CD14-positive monocyte (primary cell): ENCODE data around the gene TERC. TPM values are rescaled to one million over a fixed set of nuclear protein-coding genes. Genes with fewer than 3 reads are reported as not detected.
A peak's percentile ranks its signal among the peaks of the same experiment; 100 is the strongest.

Experiments used
- DNase-seq, 3 donors: peaks; one replicate each; pipeline ENCODE4 v3.0.0-alpha.2; 2011 to 2022
- H2AFZ ChIP-seq: 2 replicates; pipeline ENCODE4 v1.6.0; 2012; ENCODE audit warnings: mild to moderate bottlenecking, low read depth, low read length, inconsistent platforms; ENCODE audit not compliant: insufficient read depth, poor library complexity, severe bottlenecking
- H3K27ac ChIP-seq, 2 donors: 1 replicate in 1 of 2; 2 replicates in 1 of 2; pipeline ENCODE4 v1.5.1; 2012 to 2013; ENCODE audit warnings: low read length in 2 of 2, control low read depth in 1 of 2, inconsistent platforms in 1 of 2, low read depth in 1 of 2, mild to moderate bottlenecking in 1 of 2
- H3K27me3 ChIP-seq, 2 donors: one replicate each; pipeline versions ENCODE4 v1.6.0 to v1.6.1; 2011 to 2013; ENCODE audit warnings: low read length in 2 of 2; ENCODE audit not compliant: control insufficient read depth in 2 of 2, insufficient read depth in 2 of 2
- H3K36me3 ChIP-seq, 2 donors: replicated peaks in 1 of 2; 1 replicate in 1 of 2; 2 replicates in 1 of 2; pipeline versions ENCODE4 v1.5.1 to v1.6.1; 2012 to 2013; ENCODE audit warnings: low read length in 2 of 2, control low read depth in 1 of 2, inconsistent platforms in 1 of 2, mild to moderate bottlenecking in 1 of 2; ENCODE audit not compliant: insufficient read depth in 2 of 2, control insufficient read depth in 1 of 2
- H3K4me1 ChIP-seq, 2 donors: 1 replicate in 1 of 2; 2 replicates in 1 of 2; pipeline versions ENCODE4 v1.5.1 to v1.6.1; 2012 to 2013; ENCODE audit warnings: low read length in 2 of 2, control low read depth in 1 of 2, inconsistent platforms in 1 of 2, mild to moderate bottlenecking in 1 of 2, moderate library complexity in 1 of 2; ENCODE audit not compliant: insufficient read depth in 2 of 2, control insufficient read depth in 1 of 2
- H3K4me2 ChIP-seq: replicated peaks from 2 replicates; pipeline ENCODE3; 2012; ENCODE audit warnings: low read length, moderate library complexity, mild to moderate bottlenecking; ENCODE audit not compliant: poor library complexity, severe bottlenecking; ENCODE audit errors: extremely low read depth
- H3K4me3 ChIP-seq, 3 experiments: fragments of 200-600 bp in 1 of 3; sonication (generic) in 1 of 3; replicated peaks in 1 of 3; 1 replicate in 2 of 3; 2 replicates in 1 of 3; pipeline ENCODE4 v1.5.1; 2011 to 2013; ENCODE audit warnings: low read length in 3 of 3, mild to moderate bottlenecking in 3 of 3, control low read depth in 2 of 3, low read depth in 2 of 3, inconsistent platforms in 1 of 3, moderate library complexity in 1 of 3
- H3K79me2 ChIP-seq: 2 replicates; pipeline ENCODE4 v1.6.0; 2012; ENCODE audit warnings: mild to moderate bottlenecking, control low read depth, inconsistent platforms, low read length, moderate library complexity; ENCODE audit not compliant: insufficient read depth
- H3K9ac ChIP-seq: 2 replicates; pipeline ENCODE4 v1.6.0; 2017; ENCODE audit warnings: low read length, mild to moderate bottlenecking; ENCODE audit not compliant: insufficient read depth, poor library complexity, severe bottlenecking
- H3K9me3 ChIP-seq, 2 donors: replicated peaks in 1 of 2; 1 replicate in 1 of 2; 2 replicates in 1 of 2; pipeline versions ENCODE4 v1.5.1 to v1.6.1; 2012 to 2013; ENCODE audit warnings: low read length in 2 of 2, control low read depth in 1 of 2; ENCODE audit not compliant: control insufficient read depth in 1 of 2, insufficient read depth in 1 of 2
- H4K20me1 ChIP-seq: 2 replicates; pipeline ENCODE4 v1.6.0; 2012; ENCODE audit warnings: mild to moderate bottlenecking, low read length, control low read depth, moderate library complexity; ENCODE audit not compliant: insufficient read depth
- H3K27ac Mint-ChIP-seq, 7 donors: one replicate each; pipeline ENCODE4 v1.8.0; 2020; ENCODE audit warnings: mild to moderate bottlenecking in 7 of 7, mixed read lengths in 7 of 7, moderate library complexity in 6 of 7, inconsistent platforms in 2 of 7
- H3K27me3 Mint-ChIP-seq, 3 donors: one replicate each; pipeline ENCODE4 v1.8.0; 2021 to 2022; ENCODE audit warnings: low read depth in 3 of 3, mild to moderate bottlenecking in 3 of 3, mixed read lengths in 3 of 3, moderate library complexity in 3 of 3, inconsistent platforms in 1 of 3
- H3K36me3 Mint-ChIP-seq, 2 donors: one replicate each; pipeline ENCODE4 v1.8.0; 2020; ENCODE audit warnings: mixed read lengths in 2 of 2, inconsistent platforms in 1 of 2, mild to moderate bottlenecking in 1 of 2
- H3K4me1 Mint-ChIP-seq: one replicate; pipeline ENCODE4 v1.8.0; 2020; ENCODE audit warnings: mild to moderate bottlenecking, mixed read lengths
- H3K4me3 Mint-ChIP-seq, 2 donors: one replicate each; pipeline ENCODE4 v1.8.0; 2020; ENCODE audit warnings: mild to moderate bottlenecking in 2 of 2, mixed read lengths in 2 of 2, moderate library complexity in 1 of 2
- H3K9me3 Mint-ChIP-seq, 7 donors: one replicate each; pipeline ENCODE4 v1.8.0; 2020 to 2022; ENCODE audit warnings: mixed read lengths in 7 of 7, mild to moderate bottlenecking in 6 of 7, moderate library complexity in 6 of 7, inconsistent platforms in 2 of 7
- CTCF ChIP-seq: fragments of 200-600 bp; IDR thresholded peaks from one replicate; pipeline ENCODE4 v1.8.0; 2022; ENCODE audit warnings: antibody characterized with exemption, mild to moderate bottlenecking
- WGBS: methylation state at CpG from one replicate; pipeline ENCODE4 v1.1.5; 2013; ENCODE audit warnings: missing lambda C conversion rate; ENCODE audit not compliant: insufficient coverage; 5-methylcytosine and 5-hydroxymethylcytosine counted together
- intact Hi-C, 2 donors: fragments of 100-400 bp; cut with micrococcal nuclease; formaldehyde crosslinking; loops; one replicate each; pipeline versions ENCODE4 v1.15.0 to v1.15.1; 2023
- polyA plus RNA-seq, 3 donors: library from polyadenylated mRNA; depleted of rRNA in 1 of 3; unstranded in 2 of 3; stranded (reverse) in 1 of 3; fragments of 300-500 nt in 2 of 3; fragments of >200 nt in 1 of 3; fragmentation: Illumina TruSeq in 2 of 3; gene quantifications; 1 replicate in 2 of 3; 2 replicates in 1 of 3; pipeline ENCODE4 v1.2.3, GENCODE V29; 2012 to 2021

Gene TERC
- polyA plus RNA-seq, 3 donors = 0.33 to 0.76 TPM; not detected in 1

- Histone ChIP-seq H3K9ac (no peak overlapping the region), H4K20me1 (no peaks in the 10 kb centered on the region), H3K27me3 (no peaks in the 10 kb centered on the region), H3K9me3 (no peaks in the 10 kb centered on the region), H3K36me3 (peaks cover 65 to 84% of the 10 kb centered on the region in 2 donors), H3K4me1 (no peaks in the 10 kb centered on the region), H3K4me3 (no peak overlapping the region), H3K79me2 (no peaks in the 10 kb centered on the region), H3K4me2 (no peak overlapping the region), H3K27ac (no peak overlapping the region), H2AFZ (no peak overlapping the region)
- no peaks in the 10 kb centered on the region for H3K27me3 Mint-ChIP-seq
- no peaks in the 10 kb centered on the region for H3K9me3 Mint-ChIP-seq
- H3K4me1 Mint-ChIP-seq = no peaks in the 10 kb centered on the region
- H3K36me3 Mint-ChIP-seq = peaks cover 56 to 66% of the 10 kb centered on the region in 2 donors
- H3K4me3 Mint-ChIP-seq = no peak overlapping the region
- TF ChIP-seq CTCF = no peak
- intact Hi-C loops = no loop called here
- no CpG with 5 or more reads among the region's 1 CpG for WGBS
- peak overlapping the region in 2 of 7 donors; percentile 4 to 21 for H3K27ac Mint-ChIP-seq
- no peak for DNase-seq
These were observed 22.9 kb upstream of the TERC start for GRCh38 chr3:169787791-169788190.

GRCh38 chr3:169787120-169787519 is 22.3 kb upstream of the TERC start:
- H2AFZ ChIP-seq = no peak overlapping the region
- Mint-ChIP-seq H3K27me3 (no peaks in the 10 kb centered on the region), H3K4me3 (no peak overlapping the region), H3K27ac (no peak overlapping the region), H3K36me3 (peaks cover 57 to 66% of the 10 kb centered on the region in 2 donors), H3K9me3 (no peaks in the 10 kb centered on the region), H3K4me1 (no peaks in the 10 kb centered on the region)
- DNase-seq = no peak
- TF ChIP-seq CTCF = no peak
- no peak overlapping the region for H3K27ac ChIP-seq
- H4K20me1 ChIP-seq = no peaks in the 10 kb centered on the region
- H3K4me1 ChIP-seq = no peaks in the 10 kb centered on the region
- H3K9ac ChIP-seq = no peak overlapping the region
- intact Hi-C loops = no loop called here
- H3K36me3 ChIP-seq = peaks cover 71 to 84% of the 10 kb centered on the region in 2 donors
- no peak overlapping the region for H3K4me2 ChIP-seq
- H3K27me3 ChIP-seq = no peaks in the 10 kb centered on the region
- no CpG with 5 or more reads among the region's 4 CpGs for WGBS
- H3K9me3 ChIP-seq = no peaks in the 10 kb centered on the region
- H3K79me2 ChIP-seq = no peaks in the 10 kb centered on the region
- no peak overlapping the region for H3K4me3 ChIP-seq
